ENCODE results near the gene TTLL1. TPM values are rescaled to one million over a fixed set of nuclear protein-coding genes. Genes with fewer than 3 reads are reported as not detected.

Gene TTLL1
- total and polyA plus RNA-seq, 9 of the 15 experiments (the other 6 are each of a cell fraction or from before 2014, with no cell fraction given) = 0.06 to 0.85 (median 0.17) TPM

GRCh38 chr22:43014869-43015676 is 74.1 kb downstream of the TTLL1 start, which contains the start of gene PACSIN2 (continued):
- no peak for TF ChIP-seq TARDBP (IDR thresholded peaks at IDR 0.05)
- 0 out of 4 replicates have a peak, but pooled peaks of 1 of the 2 experiments have one; percentile 18 for TF ChIP-seq HDAC1 (IDR thresholded peaks at IDR 0.05)
- TF ChIP-seq KDM5B (IDR thresholded peaks at IDR 0.05; ENCODE audit: insufficient replicate concordance, low read depth, low read length) = peak; percentile 100
- TF ChIP-seq ZNF444 (CRISPR knock-in tag; IDR thresholded peaks at IDR 0.05) = no peak
- no peak for TF ChIP-seq KLF1 (tag; IDR thresholded peaks at IDR 0.05)
- TF ChIP-seq ZEB2 (IDR thresholded peaks at IDR 0.05) = no peak
- peak; percentile 99 for TF ChIP-seq PHF8 (IDR thresholded peaks at IDR 0.05; ENCODE audit: borderline replicate concordance, low read length)
- peak; percentile 49; the same call in 1 of the 2 replicates for TF ChIP-seq CTBP1 (IDR thresholded peaks at IDR 0.05; ENCODE audit: borderline replicate concordance)
- no peak for TF ChIP-seq NR2C2 (CRISPR knock-in tag; IDR thresholded peaks at IDR 0.05)
- peak; percentile 75 for TF ChIP-seq NR2C2 (tag; IDR thresholded peaks at IDR 0.05)
- TF ChIP-seq ZC3H11A (IDR thresholded peaks at IDR 0.05; ENCODE audit: low read depth, low read length) = no peak
- no peak for TF ChIP-seq EP300 (IDR thresholded peaks at IDR 0.05; ENCODE audit: low read length)
- TF ChIP-seq NFIC (IDR thresholded peaks at IDR 0.05) = 0 out of 2 replicates have a peak, but pooled peaks have one; percentile 10
- peak; percentile 32 for TF ChIP-seq E2F8 (IDR thresholded peaks at IDR 0.05; ENCODE audit: low read depth, partially characterized antibody)
- TF ChIP-seq TAF7 (tag; IDR thresholded peaks at IDR 0.05) = peak; percentile 72
- TF ChIP-seq E2F1 (CRISPR knock-in tag; IDR thresholded peaks at IDR 0.05) = no peak
- no peak for TF ChIP-seq ZBED1 (IDR thresholded peaks at IDR 0.05)
- no peak for TF ChIP-seq NR2F6 (CRISPR knock-in tag; IDR thresholded peaks at IDR 0.05)
- no peak for TF ChIP-seq ZFP1 (CRISPR knock-in tag; IDR thresholded peaks at IDR 0.05)
- no peak for TF ChIP-seq ZNF696 (CRISPR knock-in tag; conservative IDR thresholded peaks at IDR 0.05)
- TF ChIP-seq TSC22D4 (tag; IDR thresholded peaks at IDR 0.05) = no peak
- TF ChIP-seq ELK3 (CRISPR knock-in tag; IDR thresholded peaks at IDR 0.05) = no peak
- no peak for TF ChIP-seq ZSCAN29 (IDR thresholded peaks at IDR 0.05)
- TF ChIP-seq LEF1 (IDR thresholded peaks at IDR 0.05) = no peak
- TF ChIP-seq RBFOX2 (IDR thresholded peaks at IDR 0.05; ENCODE audit: low read depth, low read length) = peak; percentile 99

Data from K562 (cell line).